ENCODE data around the gene FAM89A.

GRCh38 chr1:230979389-230979716 lies 60.7 kb downstream of the FAM89A start:
- TF ChIP-seq FOXA3 (CRISPR knock-in tag; conservative IDR thresholded peaks at IDR 0.05 in 1 of 2, IDR thresholded peaks at IDR 0.05 in 1 of 2) (no peak), MAX (CRISPR knock-in tag; IDR thresholded peaks at IDR 0.05) (no peak)

All from K562 (cell line).